Measurements from ENCODE around the gene FADS3. TPM values are rescaled to one million over a fixed set of nuclear protein-coding genes. Genes with fewer than 3 reads are reported as not detected.

The FADS3 gene
- total and polyA plus RNA-seq, 2 of the 13 experiments (the other 11 are each of a cell fraction or from before 2014, with no cell fraction given) = 13.4 to 23.2 TPM

- TF ChIP-seq HIC2 (CRISPR knock-in tag; IDR thresholded peaks at IDR 0.05; ENCODE audit: low read depth) (no peak), MED8 (CRISPR knock-in tag; IDR thresholded peaks at IDR 0.05; ENCODE audit: insufficient replicate concordance) (peak; percentile 66), SMC3 (IDR thresholded peaks at IDR 0.05; ENCODE audit: low read length) (no peak), ZBTB2 (CRISPR knock-in tag; IDR thresholded peaks at IDR 0.05; ENCODE audit: low read depth) (peak; percentile 55; the same call in 1 of the 2 replicates), GATAD1 (CRISPR knock-in tag; IDR thresholded peaks at IDR 0.05) (no peak), ZUFSP (CRISPR knock-in tag; IDR thresholded peaks at IDR 0.05; ENCODE audit: borderline replicate concordance) (no peak), RXRB (CRISPR knock-in tag; IDR thresholded peaks at IDR 0.05; ENCODE audit: borderline replicate concordance) (no peak), ZNF761 (CRISPR knock-in tag; conservative IDR thresholded peaks at IDR 0.05) (peak; percentile 48; the same call in 1 of the 2 replicates), MIER2 (CRISPR knock-in tag; IDR thresholded peaks at IDR 0.05) (no peak), ZNF609 (CRISPR knock-in tag; IDR thresholded peaks at IDR 0.05; ENCODE audit: borderline replicate concordance) (no peak; the same call in 1 of the 2 replicates), ZNF558 (CRISPR knock-in tag; IDR thresholded peaks at IDR 0.05; ENCODE audit: borderline replicate concordance) (no peak), REPIN1 (CRISPR knock-in tag; IDR thresholded peaks at IDR 0.05; ENCODE audit: borderline replicate concordance, low read depth) (peak; percentile 77; the same call in 1 of the 2 replicates), ZNF263 (CRISPR knock-in tag; IDR thresholded peaks at IDR 0.05) (no peak), ZNF724P (CRISPR knock-in tag; IDR thresholded peaks at IDR 0.05; ENCODE audit: borderline replicate concordance) (no peak), ZSCAN29 (CRISPR knock-in tag; conservative IDR thresholded peaks at IDR 0.05) (no peak), ZNF570 (CRISPR knock-in tag; IDR thresholded peaks at IDR 0.05; ENCODE audit: borderline replicate concordance) (no peak), ZNF850 (CRISPR knock-in tag; conservative IDR thresholded peaks at IDR 0.05) (no peak)
Observed at GRCh38 chr11:61827571-61828378, 63.6 kb downstream of the FADS3 start, which contains the start of gene FADS2 (continued).
